ENCODE data around the gene PLEKHA7.

GRCh38 chr11:16773981-16774935 lies 240.0 kb downstream of the PLEKHA7 start:
- TF ChIP-seq CTCF (conservative IDR thresholded peaks at IDR 0.05) (no peak), ZFX (IDR thresholded peaks at IDR 0.05) (no peak)
